T-helper 22 cell (primary cell): Measurements from ENCODE around the gene WASF2.
"Not testable (repeated sequence)": the region's sequence is repeated elsewhere in the genome, so short reads cannot be mapped to it uniquely, and the experiment has no call there.

Experiments
- DNase-seq: peaks from one replicate; pipeline ENCODE4 v3.0.0-alpha.2; 2020; ENCODE audit warnings: low read depth

The WASF2 gene

GRCh38 chr1:27496604-27497155 lies 6.7 kb upstream of the WASF2 start:
- DNase-seq = no peak

GRCh38 chr1:27492796-27493195 lies 2.8 kb upstream of the WASF2 start:
- DNase-seq = no peak

GRCh38 chr1:27491748-27492700 lies 2.1 kb upstream of the WASF2 start:
- no peak for DNase-seq

- DNase-seq = no peak
Measured at GRCh38 chr1:27489501-27489972, 430 bp downstream of the WASF2 start.

GRCh38 chr1:27487966-27488884 lies 1.7 kb downstream of the WASF2 start:
- DNase-seq = no peak

- DNase-seq = no peak
Measured at GRCh38 chr1:27485363-27485762, 4.6 kb downstream of the WASF2 start.

GRCh38 chr1:27483659-27484058 lies 6.3 kb downstream of the WASF2 start:
- DNase-seq = no peak

GRCh38 chr1:27481994-27482620 lies 7.9 kb downstream of the WASF2 start:
- DNase-seq = no peak

GRCh38 chr1:27478098-27478497 lies 11.9 kb downstream of the WASF2 start:
- DNase-seq = no peak

- DNase-seq = no peak
Measured at GRCh38 chr1:27476237-27476636, 13.7 kb downstream of the WASF2 start.

- no peak for DNase-seq
Measured at GRCh38 chr1:27475720-27476119, 14.2 kb downstream of the WASF2 start.

GRCh38 chr1:27473755-27474154 lies 16.2 kb downstream of the WASF2 start:
- DNase-seq = no peak

GRCh38 chr1:27472098-27472497 lies 17.9 kb downstream of the WASF2 start:
- DNase-seq = not testable (repeated sequence)

- no peak for DNase-seq
Measured at GRCh38 chr1:27471477-27471876, 18.5 kb downstream of the WASF2 start.

- no peak for DNase-seq
Measured at GRCh38 chr1:27469334-27469733, 20.6 kb downstream of the WASF2 start.

- not testable (repeated sequence) for DNase-seq
Measured at GRCh38 chr1:27468378-27468777, 21.6 kb downstream of the WASF2 start.

- DNase-seq = no peak
Measured at GRCh38 chr1:27464926-27465647, 24.9 kb downstream of the WASF2 start.

- not testable (repeated sequence) for DNase-seq
Measured at GRCh38 chr1:27463916-27464315, 26.1 kb downstream of the WASF2 start.

- not testable (repeated sequence) for DNase-seq
Measured at GRCh38 chr1:27458521-27458920, 31.4 kb downstream of the WASF2 start.

GRCh38 chr1:27455139-27455811 lies 34.7 kb downstream of the WASF2 start:
- DNase-seq = no peak

- DNase-seq = no peak
Measured at GRCh38 chr1:27454610-27455009, 35.4 kb downstream of the WASF2 start.
